Muscle of leg (tissue), 11 donors: ENCODE results near the gene LYRM4. TPM values are rescaled to one million over a fixed set of nuclear protein-coding genes. Genes with fewer than 3 reads are reported as not detected.

Experiments used
- DNase-seq: peaks from one replicate; pipeline ENCODE4 v3.0.0; 2013
- H3K27ac ChIP-seq: one replicate; pipeline ENCODE4 v1.5.1; 2013; ENCODE audit warnings: mild to moderate bottlenecking, low read length, control low read depth
- H3K27me3 ChIP-seq: one replicate; pipeline ENCODE4 v1.6.1; 2013; ENCODE audit warnings: low read length; ENCODE audit not compliant: control insufficient read depth, insufficient read depth
- H3K36me3 ChIP-seq: one replicate; pipeline ENCODE4 v1.6.1; 2013; ENCODE audit warnings: low read length; ENCODE audit not compliant: control insufficient read depth, insufficient read depth
- H3K4me1 ChIP-seq: one replicate; pipeline ENCODE4 v1.6.1; 2013; ENCODE audit warnings: low read length; ENCODE audit not compliant: control insufficient read depth, insufficient read depth
- H3K4me3 ChIP-seq: one replicate; pipeline ENCODE4 v1.5.1; 2013; ENCODE audit warnings: low read length, control low read depth
- H3K9me3 ChIP-seq: replicated peaks from 2 replicates; pipeline ENCODE4 v1.6.1; 2013; ENCODE audit warnings: low read depth, low read length; ENCODE audit not compliant: control insufficient read depth
- WGBS: methylation state at CpG from one replicate; pipeline ENCODE4 v1.1.5; 2013; ENCODE audit warnings: missing lambda C conversion rate; ENCODE audit not compliant: insufficient coverage; 5-methylcytosine and 5-hydroxymethylcytosine counted together
- polyA plus RNA-seq, 8 donors: library from polyadenylated mRNA; unstranded; fragments of 120-200 nt; gene quantifications; one replicate each; pipeline versions ENCODE4 v1.2.1 to v1.2.3, GENCODE V29; 2013; ENCODE audit warnings: inconsistent platforms in 1 of 8, low replicate concordance in 1 of 8; ENCODE audit not compliant: insufficient read length in 8 of 8, insufficient read depth in 1 of 8
- total RNA-seq: library from RNA; stranded (reverse); fragments of 120-200 nt; gene quantifications from one replicate; pipeline ENCODE4 v1.2.4, GENCODE V29; 2013

Gene LYRM4
- total and polyA plus RNA-seq, 9 donors: 21.8 to 36.6 (median 29.4) TPM

- Histone ChIP-seq H3K36me3 (no peaks in the 10 kb centered on the region), H3K4me3 (no peak overlapping the region), H3K9me3 (no peaks in the 10 kb centered on the region), H3K27ac (no peak overlapping the region), H3K27me3 (no peaks in the 10 kb centered on the region), H3K4me1 (peaks cover 6% of the 10 kb centered on the region)
- DNase-seq: no peak
- WGBS: 90% methylated on average over 2 of the region's 4 CpGs
These were observed 93.2 kb downstream of the LYRM4 start for GRCh38 chr6:5167501-5167900.

GRCh38 chr6:5164092-5164491, 96.7 kb downstream of the LYRM4 start:
- no peaks in the 10 kb centered on the region for H3K27me3 ChIP-seq
- no peak overlapping the region for H3K4me3 ChIP-seq
- no peak overlapping the region for H3K27ac ChIP-seq
- DNase-seq: no peak
- no peaks in the 10 kb centered on the region for H3K36me3 ChIP-seq
- no peaks in the 10 kb centered on the region for H3K9me3 ChIP-seq
- H3K4me1 ChIP-seq: no peaks in the 10 kb centered on the region

- Histone ChIP-seq H3K4me3 (no peak overlapping the region), H3K27me3 (no peaks in the 10 kb centered on the region), H3K27ac (no peak overlapping the region), H3K9me3 (no peaks in the 10 kb centered on the region), H3K4me1 (no peaks in the 10 kb centered on the region), H3K36me3 (no peaks in the 10 kb centered on the region)
- no CpG with 5 or more reads among the region's 6 CpGs for WGBS
- DNase-seq: no peak
These were observed 97.5 kb downstream of the LYRM4 start for GRCh38 chr6:5163247-5163646.

- no peak for DNase-seq
- no peaks in the 10 kb centered on the region for H3K9me3 ChIP-seq
- no peak overlapping the region for H3K27ac ChIP-seq
- 91% methylated on average over 4 of the region's 5 CpGs for WGBS
- H3K27me3 ChIP-seq: no peaks in the 10 kb centered on the region
- H3K4me3 ChIP-seq: no peak overlapping the region
- no peaks in the 10 kb centered on the region for H3K36me3 ChIP-seq
- H3K4me1 ChIP-seq: no peaks in the 10 kb centered on the region
These were observed 98.4 kb downstream of the LYRM4 start for GRCh38 chr6:5162355-5162754.

GRCh38 chr6:5160206-5160605, 100.5 kb downstream of the LYRM4 start:
- no peak overlapping the region for H3K4me3 ChIP-seq
- H3K9me3 ChIP-seq: no peaks in the 10 kb centered on the region
- DNase-seq: no peak
- no peaks in the 10 kb centered on the region for H3K27me3 ChIP-seq
- WGBS: no CpG with 5 or more reads among the region's 4 CpGs
- no peaks in the 10 kb centered on the region for H3K36me3 ChIP-seq
- no peak overlapping the region for H3K27ac ChIP-seq
- no peaks in the 10 kb centered on the region for H3K4me1 ChIP-seq

- Histone ChIP-seq H3K4me3 (no peak overlapping the region), H3K27me3 (no peaks in the 10 kb centered on the region), H3K9me3 (no peaks in the 10 kb centered on the region), H3K36me3 (no peaks in the 10 kb centered on the region), H3K27ac (no peak overlapping the region), H3K4me1 (no peaks in the 10 kb centered on the region)
- WGBS: 82% methylated on average over 1 of the region's 1 CpG
- no peak for DNase-seq
These were observed 101.6 kb downstream of the LYRM4 start for GRCh38 chr6:5159162-5159561.

- no peak for DNase-seq
- Histone ChIP-seq H3K4me3 (no peak overlapping the region), H3K27ac (no peak overlapping the region), H3K36me3 (no peaks in the 10 kb centered on the region), H3K4me1 (no peaks in the 10 kb centered on the region), H3K9me3 (no peaks in the 10 kb centered on the region), H3K27me3 (no peaks in the 10 kb centered on the region)
- no CpG with 5 or more reads among the region's 3 CpGs for WGBS
These were observed 102.6 kb downstream of the LYRM4 start for GRCh38 chr6:5158180-5158579.

- no peaks in the 10 kb centered on the region for H3K36me3 ChIP-seq
- no peaks in the 10 kb centered on the region for H3K4me1 ChIP-seq
- no peak overlapping the region for H3K27ac ChIP-seq
- H3K27me3 ChIP-seq: no peaks in the 10 kb centered on the region
- no peak overlapping the region for H3K4me3 ChIP-seq
- no CpG with 5 or more reads among the region's 10 CpGs for WGBS
- H3K9me3 ChIP-seq: no peaks in the 10 kb centered on the region
- no peak for DNase-seq
These were observed 103.1 kb downstream of the LYRM4 start for GRCh38 chr6:5157621-5158138.

GRCh38 chr6:5156627-5157026, 104.1 kb downstream of the LYRM4 start:
- WGBS: no CpG with 5 or more reads among the region's 5 CpGs
- DNase-seq: no peak
- Histone ChIP-seq H3K27ac (no peak overlapping the region), H3K27me3 (no peaks in the 10 kb centered on the region), H3K4me3 (no peak overlapping the region), H3K36me3 (no peaks in the 10 kb centered on the region), H3K4me1 (no peaks in the 10 kb centered on the region), H3K9me3 (no peaks in the 10 kb centered on the region)

- no peaks in the 10 kb centered on the region for H3K4me1 ChIP-seq
- H3K4me3 ChIP-seq: no peak overlapping the region
- H3K27ac ChIP-seq: no peak overlapping the region
- H3K36me3 ChIP-seq: no peaks in the 10 kb centered on the region
- no peaks in the 10 kb centered on the region for H3K27me3 ChIP-seq
- DNase-seq: no peak
- 80% methylated on average over 2 of the region's 3 CpGs for WGBS
- no peaks in the 10 kb centered on the region for H3K9me3 ChIP-seq
These were observed 104.8 kb downstream of the LYRM4 start for GRCh38 chr6:5155906-5156305.

GRCh38 chr6:5153186-5153585, 107.6 kb downstream of the LYRM4 start:
- 91% methylated on average over 3 of the region's 5 CpGs for WGBS
- Histone ChIP-seq H3K27me3 (no peaks in the 10 kb centered on the region), H3K4me1 (no peaks in the 10 kb centered on the region), H3K4me3 (no peak overlapping the region), H3K27ac (no peak overlapping the region), H3K36me3 (no peaks in the 10 kb centered on the region), H3K9me3 (no peaks in the 10 kb centered on the region)
- no peak for DNase-seq
